Measurements from ENCODE around the gene YIPF2.
A peak's percentile ranks its signal among the peaks of the same experiment; 100 is the strongest.

The YIPF2 gene

GRCh38 chr19:10920781-10921180 lies 7.7 kb downstream of the YIPF2 start:
- TF ChIP-seq CTCF (IDR thresholded peaks at IDR 0.05; ENCODE audit: low read depth, low read length), result no peak
- no peak for DNase-seq (ENCODE audit: extremely low read depth, low read depth)

- no peak for TF ChIP-seq CTCF (IDR thresholded peaks at IDR 0.05; ENCODE audit: low read depth, low read length)
- no peak for DNase-seq (ENCODE audit: extremely low read depth, low read depth)
Measured at GRCh38 chr19:10920288-10920655, 8.2 kb downstream of the YIPF2 start.

- TF ChIP-seq CTCF (IDR thresholded peaks at IDR 0.05; ENCODE audit: low read depth, low read length), result no peak
- no peak for DNase-seq (ENCODE audit: extremely low read depth, low read depth)
Measured at GRCh38 chr19:10919352-10920287, 8.8 kb downstream of the YIPF2 start.

GRCh38 chr19:10918359-10918758 lies 10.1 kb downstream of the YIPF2 start:
- no peak for TF ChIP-seq CTCF (IDR thresholded peaks at IDR 0.05; ENCODE audit: low read depth, low read length)
- no peak for DNase-seq (ENCODE audit: extremely low read depth, low read depth)

- no peak for TF ChIP-seq CTCF (IDR thresholded peaks at IDR 0.05; ENCODE audit: low read depth, low read length)
- DNase-seq (ENCODE audit: extremely low read depth, low read depth), result no peak
Measured at GRCh38 chr19:10916602-10917001, 11.8 kb downstream of the YIPF2 start.

- DNase-seq (ENCODE audit: extremely low read depth, low read depth), result peak; percentile 85
- peak; percentile 53 for TF ChIP-seq CTCF (IDR thresholded peaks at IDR 0.05; ENCODE audit: low read depth, low read length)
Measured at GRCh38 chr19:10915130-10916091, 13.0 kb downstream of the YIPF2 start.

Measured in AG09319 (cell line).